OCI-LY1 (cell line): ENCODE results near the gene FOXS1.

Source experiments
- H2AFZ ChIP-seq: fragments of 200-600 bp; sonication (generic), shearing (Covaris generic); 2 replicates; pipeline ENCODE4 v1.6.0; 2014; ENCODE audit warnings: antibody characterized with exemption, mild to moderate bottlenecking, low read length
- H3F3A ChIP-seq: fragments of 200-600 bp; sonication (generic), shearing (Covaris generic); 2 replicates; pipeline ENCODE4 v1.6.0; 2014; ENCODE audit warnings: mild to moderate bottlenecking, antibody characterized with exemption, low read length, moderate library complexity; ENCODE audit not compliant: insufficient read depth
- H3K27ac ChIP-seq: fragments of 200-600 bp; sonication (generic); 2 replicates; pipeline ENCODE4 v1.5.1; 2014; ENCODE audit warnings: low read length, mixed run types, mild to moderate bottlenecking, low read depth; ENCODE audit not compliant: poor library complexity, severe bottlenecking
- H3K27me3 ChIP-seq: fragments of 200-600 bp; sonication (generic); 2 replicates; pipeline ENCODE4 v1.6.0; 2014; ENCODE audit warnings: antibody characterized with exemption, mild to moderate bottlenecking, low read length, moderate library complexity; ENCODE audit not compliant: insufficient read depth
- H3K36me3 ChIP-seq: fragments of 200-600 bp; sonication (generic); 2 replicates; pipeline ENCODE4 v1.6.1; 2014; ENCODE audit warnings: mild to moderate bottlenecking, antibody characterized with exemption, low read length, moderate library complexity, mixed read lengths; ENCODE audit not compliant: insufficient read depth
- H3K4me1 ChIP-seq: fragments of 200-600 bp; sonication (generic); 2 replicates; pipeline ENCODE4 v1.5.1; 2014; ENCODE audit warnings: mild to moderate bottlenecking, low read length, moderate library complexity; ENCODE audit not compliant: insufficient read depth, severe bottlenecking
- H3K4me2 ChIP-seq: fragments of 200-600 bp; sonication (generic), shearing (Covaris generic); 2 replicates; pipeline ENCODE4 v1.6.1; 2014; ENCODE audit warnings: low read length
- H3K4me3 ChIP-seq: fragments of 200-600 bp; sonication (generic); 2 replicates; pipeline ENCODE4 v1.5.1; 2014; ENCODE audit warnings: low read length, low read depth, mild to moderate bottlenecking, mixed read lengths; ENCODE audit not compliant: poor library complexity, severe bottlenecking
- H3K79me2 ChIP-seq: fragments of 200-600 bp; shearing (Covaris generic); 2 replicates; pipeline ENCODE4 v1.6.1; 2016; ENCODE audit warnings: mixed run types, low read length, mixed read lengths; ENCODE audit not compliant: insufficient read depth
- H3K9ac ChIP-seq: fragments of 200-600 bp; sonication (generic), shearing (Covaris generic); 2 replicates; pipeline ENCODE4 v1.6.1; 2014; ENCODE audit warnings: mild to moderate bottlenecking, low read length, mixed read lengths
- H3K9me2 ChIP-seq: fragments of 200-600 bp; sonication (generic), shearing (Covaris generic); 2 replicates; pipeline ENCODE4 v1.6.1; 2014; ENCODE audit warnings: low read depth, mild to moderate bottlenecking, low read length, mixed read lengths
- H3K9me3 ChIP-seq: fragments of 200-600 bp; shearing (Covaris generic); 2 replicates; pipeline ENCODE4 v1.6.1; 2014; ENCODE audit warnings: low read length, mixed read lengths
- H4K20me1 ChIP-seq: fragments of 200-600 bp; sonication (generic), shearing (Covaris generic); 2 replicates; pipeline ENCODE4 v1.6.0; 2016; ENCODE audit warnings: mild to moderate bottlenecking, low read length; ENCODE audit not compliant: insufficient read depth
- EZH2 ChIP-seq: fragments of 200-600 bp; sonication (generic), shearing (Covaris generic); IDR thresholded peaks from 2 replicates; pipeline ENCODE4 v1.8.0; 2017; ENCODE audit warnings: borderline replicate concordance, mixed run types, mild to moderate bottlenecking, antibody characterized with exemption, low read length, moderate library complexity, mixed read lengths
- TF ChIP-seq, protein P1 (sequence below): fragments of 200-600 bp; sonication (generic), shearing (Covaris generic); IDR thresholded peaks from 2 replicates; pipeline ENCODE4 v1.5.1; 2017; ENCODE audit warnings: mild to moderate bottlenecking, antibody characterized with exemption, low read length, moderate library complexity, mixed read lengths

Gene FOXS1

DNA sequence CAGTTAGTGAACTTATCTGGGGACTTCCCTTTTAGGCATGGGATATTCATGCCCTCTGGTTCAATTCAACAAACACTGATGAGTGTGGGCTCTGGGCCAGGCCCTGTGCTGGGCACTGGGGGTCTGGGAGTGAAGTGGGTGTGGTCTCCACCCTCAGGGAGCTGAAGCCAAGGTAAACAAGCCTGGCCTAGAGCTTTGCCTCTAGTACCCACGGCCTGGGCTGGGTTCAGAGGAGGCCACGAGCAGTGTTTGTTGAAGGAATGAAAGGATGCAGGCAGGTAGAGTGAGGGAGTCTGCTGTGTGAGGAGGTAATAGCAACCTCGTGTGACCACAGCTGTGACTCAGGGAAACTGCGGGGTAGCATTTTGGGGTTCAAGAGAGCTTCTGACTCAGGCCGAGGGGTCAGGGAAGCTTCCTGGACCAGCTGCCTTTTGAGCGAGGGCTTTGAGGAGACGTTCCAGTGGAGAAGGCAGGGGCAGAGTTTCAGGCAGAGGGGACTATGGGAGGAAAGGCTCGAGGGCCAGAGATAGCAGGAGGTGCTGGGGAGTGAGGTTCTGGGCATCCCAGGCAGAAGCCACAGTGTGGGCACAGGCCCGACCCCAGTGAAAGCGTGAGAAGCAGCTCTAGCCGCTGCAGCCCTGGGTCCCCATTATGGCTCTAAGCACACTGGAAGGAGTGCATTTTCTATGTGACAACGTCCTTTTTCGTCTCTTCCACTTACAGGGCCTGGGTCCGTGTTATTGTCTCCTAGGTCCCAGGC lies 20.7 kb downstream of the FOXS1 start:
- Histone ChIP-seq H3F3A (no peaks in the 10 kb centered on the region), H3K9me3 (no peaks in the 10 kb centered on the region), H3K36me3 (no peaks in the 10 kb centered on the region), H3K4me3 (no peak overlapping the region), H2AFZ (no peak overlapping the region), H3K4me2 (no peak overlapping the region), H3K27me3 (no peaks in the 10 kb centered on the region), H3K4me1 (peaks cover 3% of the 10 kb centered on the region), H3K9me2 (no peaks in the 10 kb centered on the region), H3K79me2 (no peaks in the 10 kb centered on the region), H3K9ac (no peak overlapping the region), H3K27ac (no peak overlapping the region), H4K20me1 (no peaks in the 10 kb centered on the region)
- no peak for TF ChIP-seq EZH2
- TF ChIP-seq, protein P1, sequence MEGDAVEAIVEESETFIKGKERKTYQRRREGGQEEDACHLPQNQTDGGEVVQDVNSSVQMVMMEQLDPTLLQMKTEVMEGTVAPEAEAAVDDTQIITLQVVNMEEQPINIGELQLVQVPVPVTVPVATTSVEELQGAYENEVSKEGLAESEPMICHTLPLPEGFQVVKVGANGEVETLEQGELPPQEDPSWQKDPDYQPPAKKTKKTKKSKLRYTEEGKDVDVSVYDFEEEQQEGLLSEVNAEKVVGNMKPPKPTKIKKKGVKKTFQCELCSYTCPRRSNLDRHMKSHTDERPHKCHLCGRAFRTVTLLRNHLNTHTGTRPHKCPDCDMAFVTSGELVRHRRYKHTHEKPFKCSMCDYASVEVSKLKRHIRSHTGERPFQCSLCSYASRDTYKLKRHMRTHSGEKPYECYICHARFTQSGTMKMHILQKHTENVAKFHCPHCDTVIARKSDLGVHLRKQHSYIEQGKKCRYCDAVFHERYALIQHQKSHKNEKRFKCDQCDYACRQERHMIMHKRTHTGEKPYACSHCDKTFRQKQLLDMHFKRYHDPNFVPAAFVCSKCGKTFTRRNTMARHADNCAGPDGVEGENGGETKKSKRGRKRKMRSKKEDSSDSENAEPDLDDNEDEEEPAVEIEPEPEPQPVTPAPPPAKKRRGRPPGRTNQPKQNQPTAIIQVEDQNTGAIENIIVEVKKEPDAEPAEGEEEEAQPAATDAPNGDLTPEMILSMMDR = no peak

DNA sequence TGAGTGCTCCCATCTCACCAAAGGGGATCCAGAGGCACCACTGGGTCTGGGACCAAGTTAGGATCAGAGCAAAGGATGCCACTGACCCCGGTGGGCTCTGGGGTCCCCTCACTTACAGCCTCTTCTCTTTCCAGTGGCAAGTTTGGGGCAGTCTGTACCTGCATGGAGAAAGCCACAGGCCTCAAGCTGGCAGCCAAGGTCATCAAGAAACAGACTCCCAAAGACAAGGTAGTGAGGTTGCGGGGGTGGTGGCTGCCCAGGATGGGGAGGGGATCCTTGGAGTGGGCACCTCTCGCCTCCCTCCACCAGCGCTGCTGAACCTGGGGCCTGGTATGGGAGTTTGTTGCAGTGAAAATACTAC lies 21.3 kb downstream of the FOXS1 start:
- H2AFZ ChIP-seq = no peak overlapping the region
- no peak overlapping the region for H3K9ac ChIP-seq
- H3K4me2 ChIP-seq = no peak overlapping the region
- H3K27me3 ChIP-seq = no peaks in the 10 kb centered on the region
- no peaks in the 10 kb centered on the region for H3F3A ChIP-seq
- TF ChIP-seq, protein P1 = no peak
- TF ChIP-seq EZH2 = no peak
- no peak overlapping the region for H3K27ac ChIP-seq
- H4K20me1 ChIP-seq = no peaks in the 10 kb centered on the region
- no peak overlapping the region for H3K4me3 ChIP-seq
- H3K9me3 ChIP-seq = no peaks in the 10 kb centered on the region
- no peaks in the 10 kb centered on the region for H3K9me2 ChIP-seq
- no peaks in the 10 kb centered on the region for H3K4me1 ChIP-seq
- H3K79me2 ChIP-seq = no peaks in the 10 kb centered on the region
- H3K36me3 ChIP-seq = no peaks in the 10 kb centered on the region

DNA sequence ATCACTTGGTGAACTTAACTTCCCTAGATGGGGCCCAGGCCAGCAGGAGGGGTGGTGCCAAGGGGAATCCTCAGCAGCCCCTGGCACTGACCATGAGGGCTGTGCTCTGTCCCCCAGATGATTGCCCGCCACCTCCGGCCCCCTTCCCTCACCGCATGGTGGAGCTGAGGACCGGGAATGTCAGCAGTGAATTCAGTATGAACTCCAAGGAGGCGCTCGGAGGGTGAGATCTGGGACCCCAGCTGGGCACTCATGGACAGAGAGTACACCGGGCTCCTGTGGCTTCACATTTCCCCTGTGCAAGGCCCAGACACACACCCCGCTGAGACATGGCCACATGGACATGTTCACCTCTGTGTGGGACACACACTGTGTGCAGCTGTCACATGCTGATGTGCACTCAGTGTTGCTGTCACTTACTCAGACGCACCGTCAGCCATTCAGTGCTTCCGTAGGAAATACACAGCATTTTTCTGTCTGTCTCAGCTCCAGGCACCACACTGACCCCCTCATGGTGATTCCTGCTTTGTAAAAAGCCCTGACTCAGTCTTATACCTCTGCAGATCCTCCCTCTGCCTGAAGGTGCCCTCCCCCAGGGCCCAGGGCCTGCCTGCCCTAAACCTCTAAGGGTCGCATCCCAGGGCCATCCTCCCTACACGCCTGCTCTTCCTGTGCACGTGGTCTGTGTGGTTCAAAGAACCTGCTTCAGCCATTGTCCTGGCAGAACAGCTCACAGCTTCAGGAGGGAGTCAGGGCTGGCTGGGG lies 21.9 kb downstream of the FOXS1 start:
- Histone ChIP-seq H3K79me2 (no peaks in the 10 kb centered on the region), H3K4me1 (no peaks in the 10 kb centered on the region), H2AFZ (no peak overlapping the region), H3K4me2 (no peak overlapping the region), H3K27me3 (no peaks in the 10 kb centered on the region), H3K27ac (no peak overlapping the region), H3K4me3 (no peak overlapping the region), H3K9me2 (no peaks in the 10 kb centered on the region), H3F3A (no peaks in the 10 kb centered on the region), H3K36me3 (no peaks in the 10 kb centered on the region), H3K9me3 (no peaks in the 10 kb centered on the region), H3K9ac (no peak overlapping the region), H4K20me1 (no peaks in the 10 kb centered on the region)
- TF ChIP-seq EZH2 = no peak
- TF ChIP-seq, protein P1 = no peak
